Activated T-cell treated with anti-CD3 and anti-CD28 coated beads, Interleukin-2, amount 50 U/mL, for 72 hours (primary cell): ENCODE measurements around the gene SSTR4. TPM values are rescaled to one million over a fixed set of nuclear protein-coding genes. Genes with fewer than 3 reads are reported as not detected.
A peak's percentile ranks its signal among the peaks of the same experiment; 100 is the strongest.

ENCODE experiments used
- ATAC-seq, 2 donors: fragments of 150-1000 bp; cut with Tn5 transposase; replicated peaks in 1 of 2; 2 replicates each; pipeline ENCODE4 v1.10.0; 2021; ENCODE audit warnings: moderate library complexity in 2 of 2, mild to moderate bottlenecking in 1 of 2
- DNase-seq, 2 donors: peaks; one replicate each; pipeline ENCODE4 v3.0.0; 2021 to 2022; ENCODE audit warnings: mixed read lengths in 1 of 2
- H3K27ac Mint-ChIP-seq: one replicate; pipeline ENCODE4 v1.8.0; 2022; ENCODE audit warnings: mild to moderate bottlenecking, moderate library complexity, mixed read lengths
- H3K27me3 Mint-ChIP-seq: one replicate; pipeline ENCODE4 v1.8.0; 2022; ENCODE audit warnings: low read depth, mixed read lengths
- H3K36me3 Mint-ChIP-seq, 2 donors: one replicate each; pipeline ENCODE4 v1.8.0; 2022; ENCODE audit warnings: mixed read lengths in 2 of 2, mild to moderate bottlenecking in 1 of 2; ENCODE audit not compliant: insufficient read depth in 2 of 2
- H3K4me1 Mint-ChIP-seq: one replicate; pipeline ENCODE4 v1.8.0; 2022; ENCODE audit warnings: low read depth, mixed read lengths
- H3K4me3 Mint-ChIP-seq, 2 donors: one replicate each; pipeline ENCODE4 v1.8.0; 2022; ENCODE audit warnings: mild to moderate bottlenecking in 2 of 2, mixed read lengths in 2 of 2, moderate library complexity in 2 of 2
- H3K9me3 Mint-ChIP-seq, 2 donors: one replicate each; pipeline ENCODE4 v1.8.0; 2022; ENCODE audit warnings: mixed read lengths in 2 of 2
- total RNA-seq, 2 donors: library from RNA; stranded (reverse); gene quantifications; one replicate each; pipeline ENCODE4 v1.2.3, GENCODE V29; 2022

The SSTR4 gene
- total RNA-seq, 2 donors from 2014 or later = not detected

GRCh38 chr20:23068283-23068682 is 33.2 kb downstream of the SSTR4 start:
- H3K4me1 Mint-ChIP-seq = no peaks in the 10 kb centered on the region
- no peaks in the 10 kb centered on the region for H3K9me3 Mint-ChIP-seq
- no peaks in the 10 kb centered on the region for H3K27me3 Mint-ChIP-seq
- DNase-seq (no peak), ATAC-seq (no peak)
- H3K4me3 Mint-ChIP-seq = no peak overlapping the region
- H3K36me3 Mint-ChIP-seq = no peaks in the 10 kb centered on the region
- no peak overlapping the region for H3K27ac Mint-ChIP-seq

- Mint-ChIP-seq H3K36me3 (no peaks in the 10 kb centered on the region), H3K4me3 (no peak overlapping the region), H3K9me3 (no peaks in the 10 kb centered on the region), H3K27me3 (no peaks in the 10 kb centered on the region), H3K4me1 (no peaks in the 10 kb centered on the region), H3K27ac (no peak overlapping the region)
- no peak for DNase-seq
- no peak for ATAC-seq
Observed at GRCh38 chr20:23069108-23069507, 34.0 kb downstream of the SSTR4 start.

DNA sequence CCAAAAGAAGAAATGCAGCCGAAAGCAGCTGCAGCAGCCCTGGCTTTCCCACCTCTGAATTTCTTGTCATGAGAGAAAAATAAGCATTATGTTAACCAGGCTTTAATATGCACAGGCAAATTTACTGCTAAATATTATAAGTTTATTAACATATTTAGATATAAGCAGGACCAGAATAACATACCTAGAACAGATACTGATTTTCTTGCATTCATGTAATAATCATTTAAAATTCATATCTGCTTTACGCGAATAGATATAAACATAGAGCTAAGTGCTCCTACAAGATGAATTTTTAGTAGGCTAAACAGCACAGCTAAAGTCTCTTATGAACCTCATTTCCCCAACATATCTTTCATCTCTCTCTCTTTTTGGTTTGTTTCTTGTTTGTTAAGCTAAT is 36.3 kb downstream of the SSTR4 start:
- no peak overlapping the region for H3K4me3 Mint-ChIP-seq
- ATAC-seq (no peak), DNase-seq (no peak)
- no peaks in the 10 kb centered on the region for H3K36me3 Mint-ChIP-seq
- no peak overlapping the region for H3K27ac Mint-ChIP-seq
- no peaks in the 10 kb centered on the region for H3K27me3 Mint-ChIP-seq
- no peaks in the 10 kb centered on the region for H3K4me1 Mint-ChIP-seq
- no peaks in the 10 kb centered on the region for H3K9me3 Mint-ChIP-seq

- no peak for DNase-seq
- Mint-ChIP-seq H3K27me3 (no peaks in the 10 kb centered on the region), H3K9me3 (no peaks in the 10 kb centered on the region), H3K4me3 (no peak overlapping the region), H3K4me1 (no peaks in the 10 kb centered on the region), H3K27ac (no peak overlapping the region), H3K36me3 (no peaks in the 10 kb centered on the region)
- ATAC-seq = no peak
Observed at GRCh38 chr20:23071996-23072395, 36.9 kb downstream of the SSTR4 start.

DNA sequence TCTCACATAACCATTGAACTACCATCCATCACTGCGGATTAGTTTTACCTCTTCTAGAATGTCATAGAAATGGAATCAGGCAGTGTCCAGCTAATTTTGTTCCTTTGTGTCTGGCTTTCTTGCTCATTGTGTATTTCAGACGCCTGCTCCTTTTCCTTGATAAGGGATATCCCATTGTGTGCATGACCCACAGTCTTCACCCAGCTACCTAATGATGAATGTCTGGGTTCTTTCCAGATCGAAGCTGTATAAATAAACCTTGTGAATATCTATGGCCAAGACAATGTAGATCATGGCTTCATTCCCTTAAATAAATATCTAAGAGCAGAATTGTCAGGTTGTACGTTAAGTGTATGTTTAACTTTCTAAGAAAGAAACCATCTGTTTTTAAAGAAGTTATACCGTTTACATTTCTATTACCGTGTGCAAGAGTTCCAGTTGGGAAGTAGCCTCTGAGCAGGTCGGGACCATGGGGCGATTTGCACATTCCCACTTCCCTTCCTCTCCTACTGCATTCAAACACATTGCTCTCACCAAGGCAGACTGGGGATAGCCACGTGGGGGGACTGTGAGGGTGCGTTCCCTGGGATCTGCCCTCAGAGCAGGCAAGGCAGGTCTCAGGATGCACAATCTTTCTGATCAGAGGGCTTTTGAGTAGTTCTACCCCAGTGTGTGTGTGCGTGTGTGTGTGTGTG is 37.9 kb downstream of the SSTR4 start:
- no peaks in the 10 kb centered on the region for H3K4me1 Mint-ChIP-seq
- no peak for DNase-seq
- H3K4me3 Mint-ChIP-seq = no peak overlapping the region
- H3K27ac Mint-ChIP-seq = no peak overlapping the region
- H3K9me3 Mint-ChIP-seq = no peaks in the 10 kb centered on the region
- H3K36me3 Mint-ChIP-seq = no peaks in the 10 kb centered on the region
- no peak for ATAC-seq
- no peaks in the 10 kb centered on the region for H3K27me3 Mint-ChIP-seq

- ATAC-seq = no peak
- no peak for DNase-seq
- Mint-ChIP-seq H3K36me3 (no peaks in the 10 kb centered on the region), H3K27ac (no peak overlapping the region), H3K4me3 (no peak overlapping the region), H3K4me1 (no peaks in the 10 kb centered on the region), H3K27me3 (no peaks in the 10 kb centered on the region), H3K9me3 (no peaks in the 10 kb centered on the region)
Observed at GRCh38 chr20:23074052-23074451, 38.9 kb downstream of the SSTR4 start.

- H3K27me3 Mint-ChIP-seq = no peaks in the 10 kb centered on the region
- H3K4me3 Mint-ChIP-seq = no peak overlapping the region
- DNase-seq (no peak), ATAC-seq (no peak)
- H3K27ac Mint-ChIP-seq = no peak overlapping the region
- H3K9me3 Mint-ChIP-seq = no peaks in the 10 kb centered on the region
- no peaks in the 10 kb centered on the region for H3K36me3 Mint-ChIP-seq
- no peaks in the 10 kb centered on the region for H3K4me1 Mint-ChIP-seq
Observed at GRCh38 chr20:23077277-23077676, 42.2 kb downstream of the SSTR4 start.

GRCh38 chr20:23078351-23079015 is 43.4 kb downstream of the SSTR4 start:
- ATAC-seq (no peak), DNase-seq (no peak)
- H3K36me3 Mint-ChIP-seq = no peaks in the 10 kb centered on the region
- H3K27me3 Mint-ChIP-seq = no peaks in the 10 kb centered on the region
- no peaks in the 10 kb centered on the region for H3K9me3 Mint-ChIP-seq
- H3K27ac Mint-ChIP-seq = no peak overlapping the region
- no peaks in the 10 kb centered on the region for H3K4me1 Mint-ChIP-seq
- no peak overlapping the region for H3K4me3 Mint-ChIP-seq

DNA sequence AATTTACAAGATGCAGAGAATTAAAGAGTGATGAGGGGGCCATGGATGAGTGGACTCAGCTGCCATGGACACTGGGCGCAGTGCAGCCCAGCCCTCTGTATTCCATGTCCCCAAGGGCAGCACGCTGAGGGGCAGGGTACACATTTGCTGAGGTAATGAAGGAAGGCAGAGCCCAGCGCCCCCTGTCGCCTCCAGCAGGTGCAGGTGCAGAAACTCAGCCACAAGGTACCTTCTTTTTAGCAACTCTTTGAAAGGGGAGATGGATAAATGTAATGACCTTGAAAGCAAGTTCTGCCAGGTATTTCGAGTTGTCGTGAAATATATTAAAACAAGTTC is 43.9 kb downstream of the SSTR4 start:
- H3K27me3 Mint-ChIP-seq = no peaks in the 10 kb centered on the region
- ATAC-seq = no peak
- H3K36me3 Mint-ChIP-seq = no peaks in the 10 kb centered on the region

GRCh38 chr20:23079926-23080325 is 44.8 kb downstream of the SSTR4 start:
- DNase-seq = no peak
- no peaks in the 10 kb centered on the region for H3K9me3 Mint-ChIP-seq
- no peak overlapping the region for H3K4me3 Mint-ChIP-seq
- ATAC-seq = no peak
- no peaks in the 10 kb centered on the region for H3K27me3 Mint-ChIP-seq
- H3K36me3 Mint-ChIP-seq = no peaks in the 10 kb centered on the region
- H3K27ac Mint-ChIP-seq = no peak overlapping the region
- no peaks in the 10 kb centered on the region for H3K4me1 Mint-ChIP-seq

More for the DNA sequence above, 43.9 kb downstream of the SSTR4 start:
- Mint-ChIP-seq H3K27ac (no peak overlapping the region), H3K9me3 (no peaks in the 10 kb centered on the region), H3K4me3 (no peak overlapping the region), H3K4me1 (no peaks in the 10 kb centered on the region)
- no peak for DNase-seq

- no peaks in the 10 kb centered on the region for H3K27me3 Mint-ChIP-seq
- no peaks in the 10 kb centered on the region for H3K4me1 Mint-ChIP-seq
- H3K9me3 Mint-ChIP-seq = no peaks in the 10 kb centered on the region
- DNase-seq = no peak
- H3K36me3 Mint-ChIP-seq = no peaks in the 10 kb centered on the region
- H3K4me3 Mint-ChIP-seq = no peak overlapping the region
- ATAC-seq = no peak
- no peak overlapping the region for H3K27ac Mint-ChIP-seq
Observed at GRCh38 chr20:23080521-23080920, 45.4 kb downstream of the SSTR4 start.

- no peaks in the 10 kb centered on the region for H3K9me3 Mint-ChIP-seq
- H3K27me3 Mint-ChIP-seq = no peaks in the 10 kb centered on the region
- DNase-seq (no peak), ATAC-seq (no peak)
- H3K4me1 Mint-ChIP-seq = peaks cover 3% of the 10 kb centered on the region
- no peak overlapping the region for H3K27ac Mint-ChIP-seq
- H3K36me3 Mint-ChIP-seq = no peaks in the 10 kb centered on the region
- no peak overlapping the region for H3K4me3 Mint-ChIP-seq
Observed at GRCh38 chr20:23081263-23081819, 46.2 kb downstream of the SSTR4 start.

DNA sequence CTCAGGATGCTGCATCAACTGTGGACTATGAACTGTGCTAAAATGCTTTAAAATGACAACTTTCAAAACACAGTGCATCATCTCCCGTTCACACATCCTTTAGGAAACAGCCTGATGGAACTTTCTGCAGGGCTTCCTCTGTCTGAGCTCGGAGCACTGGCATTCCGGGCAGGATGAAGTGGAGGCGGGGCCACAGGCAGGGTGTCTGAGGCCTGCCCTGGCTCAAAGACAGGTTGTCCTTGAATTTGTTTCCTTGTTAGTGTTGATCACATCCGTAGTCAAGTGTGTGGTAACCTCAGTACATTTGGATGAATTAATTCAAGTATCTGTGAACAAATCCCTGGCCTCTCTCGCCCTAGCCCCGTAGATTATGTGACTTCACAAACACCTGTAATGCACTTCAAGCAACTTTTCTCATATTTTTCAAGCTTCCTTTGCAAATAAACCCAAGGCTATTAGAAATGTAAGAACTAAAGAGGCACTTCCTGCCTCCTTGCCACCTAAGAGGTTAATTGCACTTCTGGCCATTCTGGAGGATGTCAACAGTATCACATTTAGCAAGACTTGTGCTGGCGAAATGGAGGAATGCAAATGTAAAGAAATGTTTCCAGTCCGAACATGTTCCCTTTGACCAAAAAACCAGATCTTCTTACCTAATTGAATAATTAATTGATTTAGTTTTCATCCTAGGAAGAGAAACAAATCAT is 47.9 kb downstream of the SSTR4 start:
- DNase-seq = no peak
- Mint-ChIP-seq H3K27me3 (no peaks in the 10 kb centered on the region), H3K9me3 (no peaks in the 10 kb centered on the region), H3K4me1 (peaks cover 15% of the 10 kb centered on the region), H3K4me3 (peak overlapping the region in 1 of 2 donors; percentile 49), H3K27ac (peak overlapping the region; percentile 27), H3K36me3 (no peaks in the 10 kb centered on the region)
- no peak for ATAC-seq
